Mammary epithelial cell (primary cell): ENCODE data around the gene SEMA4D.

Experiments used
- CTCF ChIP-seq, 2 donors: IDR thresholded peaks in 1 of 2; conservative IDR thresholded peaks in 1 of 2; 2 replicates each; pipeline ENCODE4 v1.5.1; 2011 to 2012; ENCODE audit warnings: inconsistent platforms in 2 of 2, low read length in 2 of 2, mild to moderate bottlenecking in 2 of 2, control low read depth in 1 of 2, low read depth in 1 of 2; ENCODE audit not compliant: insufficient read depth in 1 of 2; ENCODE audit errors: extremely low read depth in 1 of 2
- EZH2 ChIP-seq: IDR thresholded peaks from 2 replicates; pipeline ENCODE4 v1.6.1; 2012; ENCODE audit warnings: low read length, inconsistent platforms, borderline replicate concordance

GRCh38 chr9:89532944-89533343, 35.0 kb upstream of the SEMA4D start:
- TF ChIP-seq EZH2 (no peak), CTCF (conservative IDR thresholded peaks at IDR 0.05 in 1 of 2, IDR thresholded peaks at IDR 0.05 in 1 of 2; ENCODE audit: extremely low read depth in 1 of 2, insufficient read depth in 1 of 2, low read depth in 1 of 2, low read length in 2 of 2) (no peak)
